NCI-H526 treated with DMSO at 0.1 percent for 48 hours (cell line): ENCODE measurements around the gene DUXA.

Experiments
- DNase-seq: peaks from one replicate; lab custom pipeline; 2025; lab: John Stamatoyannopoulos, UW

Gene DUXA

GRCh38 chr19:57105976-57106721 lies 61.1 kb downstream of the DUXA start:
- no peak for DNase-seq
